Activated CD4-positive, alpha-beta T cell treated with anti-CD3 and anti-CD28 coated beads for 36 hours (primary cell): ENCODE results near the gene UBXN6. TPM values are rescaled to one million over a fixed set of nuclear protein-coding genes. Genes with fewer than 3 reads are reported as not detected.

Experiments
- ATAC-seq: fragments of 200-7000 bp; cut with Tn5 transposase; one replicate; pipeline ENCODE4 v1.10.0; 2021; ENCODE audit warnings: mild to moderate bottlenecking, moderate library complexity
- CTCF ChIA-PET: fragments of 350-600 bp; sonication (Branson Sonifier 250); formaldehyde crosslinking; loops from one replicate; lab custom pipeline; 2021; ENCODE audit warnings: antibody characterized with exemption; lab: Charles Lee
- POLR2A ChIA-PET: fragments of 350-600 bp; sonication (Branson Sonifier 250); formaldehyde crosslinking; loops from one replicate; lab custom pipeline; 2021; ENCODE audit warnings: antibody characterized with exemption, inconsistent platforms; lab: Charles Lee
- DNase-seq: peaks from one replicate; pipeline ENCODE4 v3.0.0-alpha.2; 2020
- H3K27ac Mint-ChIP-seq: one replicate; pipeline ENCODE4 v1.8.0; 2021; ENCODE audit warnings: mixed read lengths
- H3K27me3 Mint-ChIP-seq: one replicate; pipeline ENCODE4 v1.8.0; 2021; ENCODE audit warnings: mixed read lengths
- H3K36me3 Mint-ChIP-seq: one replicate; pipeline ENCODE4 v1.8.0; 2021; ENCODE audit warnings: low read depth, mixed read lengths
- H3K4me1 Mint-ChIP-seq: one replicate; pipeline ENCODE4 v1.8.0; 2021; ENCODE audit warnings: mixed read lengths
- H3K4me3 Mint-ChIP-seq: one replicate; pipeline ENCODE4 v1.8.0; 2021; ENCODE audit warnings: mild to moderate bottlenecking, moderate library complexity, mixed read lengths
- H3K9me3 Mint-ChIP-seq: one replicate; pipeline ENCODE4 v1.8.0; 2021; ENCODE audit warnings: low read depth, mixed read lengths
- intact Hi-C, 2 experiments: fragments of 100-400 bp; cut with DNase I in 1 of 2; cut with micrococcal nuclease in 1 of 2; formaldehyde crosslinking; loops; one replicate each; pipeline versions ENCODE4 v1.14.2 to v1.15.1; 2022 to 2024; cut with DNase I, micrococcal nuclease
- total RNA-seq, 2 experiments: library from RNA; stranded (reverse); gene quantifications; one replicate each; pipeline ENCODE4 v1.2.3, GENCODE V29; 2021

Gene UBXN6, protein sequence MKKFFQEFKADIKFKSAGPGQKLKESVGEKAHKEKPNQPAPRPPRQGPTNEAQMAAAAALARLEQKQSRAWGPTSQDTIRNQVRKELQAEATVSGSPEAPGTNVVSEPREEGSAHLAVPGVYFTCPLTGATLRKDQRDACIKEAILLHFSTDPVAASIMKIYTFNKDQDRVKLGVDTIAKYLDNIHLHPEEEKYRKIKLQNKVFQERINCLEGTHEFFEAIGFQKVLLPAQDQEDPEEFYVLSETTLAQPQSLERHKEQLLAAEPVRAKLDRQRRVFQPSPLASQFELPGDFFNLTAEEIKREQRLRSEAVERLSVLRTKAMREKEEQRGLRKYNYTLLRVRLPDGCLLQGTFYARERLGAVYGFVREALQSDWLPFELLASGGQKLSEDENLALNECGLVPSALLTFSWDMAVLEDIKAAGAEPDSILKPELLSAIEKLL
- 10 to 100 TPM; 32.9 to 38.4 TPM for total RNA-seq

DNA sequence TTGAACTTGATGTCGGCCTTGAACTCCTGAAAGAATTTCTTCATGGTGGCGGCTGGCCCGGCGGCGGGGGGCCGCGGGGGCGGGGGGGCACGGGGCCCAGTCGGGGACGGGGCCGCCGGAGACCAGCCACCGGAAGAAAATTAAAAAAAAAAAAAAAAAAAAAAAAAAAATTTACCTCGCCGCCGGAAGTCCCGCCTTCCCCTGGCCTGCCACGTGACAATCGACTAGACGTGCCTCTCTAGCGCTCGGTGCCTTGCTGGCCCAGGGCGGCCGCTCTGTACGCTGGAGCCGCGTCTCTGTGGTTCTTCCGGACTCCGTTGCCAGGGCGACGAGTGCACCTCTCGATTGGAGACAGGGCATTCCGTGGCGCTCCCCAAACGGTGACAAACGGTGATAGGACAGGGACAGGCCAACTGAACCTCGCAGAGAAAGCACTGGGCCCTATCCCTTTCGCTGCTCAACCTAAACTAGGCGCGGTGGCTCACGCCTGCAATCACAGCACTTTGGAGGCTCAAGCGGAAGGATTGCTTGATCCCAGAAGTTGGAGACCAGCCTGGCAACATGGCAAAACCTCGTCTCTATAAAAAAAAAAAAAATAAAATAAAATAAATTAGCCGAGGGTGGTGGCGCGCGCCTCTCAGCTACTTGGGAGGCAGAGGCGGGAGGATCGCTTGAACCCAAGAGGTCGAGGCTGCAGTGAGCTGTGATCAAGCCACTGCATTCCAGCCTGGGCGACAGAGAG is at the start of gene UBXN6:
UBXN6 (minus strand) TSS at position 141 of the 742 bp plus-strand sequence; CDS start at position 44, 97 bp downstream.
- DNase-seq, result peak; percentile 99
- ATAC-seq, result peak; percentile 93
- CTCF ChIA-PET, result interaction anchor here (0.6 to 2.3 kb wide), 2 partner anchors 14 to 317 kb away, joined by 4 to 11 read pairs; partner anchors contain the start of gene HDGFL2
- no peaks in the 10 kb centered on the region for H3K36me3 Mint-ChIP-seq
- no peaks in the 10 kb centered on the region for H3K9me3 Mint-ChIP-seq
- peak within 1 kb of the TSS; percentile 86 for H3K4me3 Mint-ChIP-seq
- no peaks in the 10 kb centered on the region for H3K27me3 Mint-ChIP-seq
- H3K4me1 Mint-ChIP-seq, result peaks cover 19% of the 10 kb centered on the region
- POLR2A ChIA-PET, result interaction anchor here (0.6 to 1.0 kb wide), 4 partner anchors 15 to 499 kb away, joined by 3 to 4 read pairs (median 3); no protein-coding TSS in a partner anchor
- peak within 1 kb of the TSS; percentile 86 for H3K27ac Mint-ChIP-seq
- intact Hi-C loops, result loop anchor here (1.0 to 5.0 kb wide), 12 partner anchors 13 to 953 kb away; partner anchors contain the start of genes CHAF1A (in 2 of the 2), DPP9 (in 1 of the 2), FEM1A (in 1 of the 2) and MPND (in 1 of the 2)

DNA sequence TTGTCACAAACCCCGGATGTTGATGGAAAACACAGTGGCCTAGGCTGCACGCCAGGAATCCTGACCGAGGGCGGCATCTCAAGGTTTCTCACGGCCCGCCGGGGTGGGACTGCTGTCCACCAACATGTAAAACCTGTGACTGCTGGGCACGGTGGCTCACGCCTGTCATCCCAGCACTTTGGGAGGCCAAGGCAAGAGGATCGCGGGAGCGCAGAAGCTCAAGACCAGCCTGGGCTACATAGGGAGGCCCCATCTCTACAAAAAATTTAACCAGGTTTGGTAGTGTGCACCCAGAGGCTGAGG is 49.5 kb upstream of the UBXN6 start:
- H3K36me3 Mint-ChIP-seq, result no peaks in the 10 kb centered on the region
- no peak overlapping the region for H3K27ac Mint-ChIP-seq

DNA sequence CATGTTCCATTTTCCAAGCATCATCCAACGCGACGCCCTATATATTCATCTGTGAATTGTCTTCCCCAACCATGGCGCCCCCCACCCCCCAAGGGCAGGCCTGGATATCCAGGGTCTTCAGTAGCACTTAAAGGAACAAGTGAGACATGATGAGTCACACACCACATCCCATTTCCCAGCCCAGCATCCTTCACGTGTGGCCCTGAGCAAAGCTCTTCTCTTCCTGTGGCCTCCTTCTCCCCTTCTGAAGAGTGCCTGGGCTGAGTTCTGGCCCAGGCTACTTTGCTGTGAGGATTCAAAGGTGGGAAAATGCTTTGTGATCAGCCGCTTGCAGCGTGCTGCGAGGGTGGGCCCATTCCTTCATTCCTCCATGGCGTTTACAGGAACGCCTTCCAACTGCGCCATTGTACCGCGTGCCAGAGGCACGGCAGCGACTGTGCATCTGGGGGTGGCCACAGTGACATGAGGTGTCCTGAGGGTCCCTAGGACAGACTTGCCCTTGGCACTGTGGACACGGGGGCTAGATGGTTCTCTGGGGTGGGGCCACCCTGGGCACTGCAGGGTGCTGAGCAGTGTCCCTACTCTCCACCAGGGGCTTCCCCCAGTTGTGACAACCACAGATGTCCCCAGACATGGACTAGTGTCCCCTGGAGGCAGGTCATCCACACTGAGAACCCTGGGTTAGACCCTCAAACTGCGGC is 49.0 kb upstream of the UBXN6 start:
- no peaks in the 10 kb centered on the region for H3K27me3 Mint-ChIP-seq
- no peak overlapping the region for H3K4me3 Mint-ChIP-seq
- CTCF ChIA-PET, result no interaction called here
- intact Hi-C loops, result no loop called here
- H3K4me1 Mint-ChIP-seq, result peaks cover 7% of the 10 kb centered on the region
- POLR2A ChIA-PET, result no interaction called here
- H3K27ac Mint-ChIP-seq, result no peak overlapping the region
- peak; percentile 67 for ATAC-seq
- H3K36me3 Mint-ChIP-seq, result no peaks in the 10 kb centered on the region
- H3K9me3 Mint-ChIP-seq, result no peaks in the 10 kb centered on the region
- DNase-seq, result peak; percentile 29

More for the DNA sequence above, 49.5 kb upstream of the UBXN6 start:
- H3K4me1 Mint-ChIP-seq, result peaks cover 7% of the 10 kb centered on the region
- H3K4me3 Mint-ChIP-seq, result no peak overlapping the region
- ATAC-seq (no peak), DNase-seq (no peak)
- POLR2A ChIA-PET, result no interaction called here
- no peaks in the 10 kb centered on the region for H3K27me3 Mint-ChIP-seq
- CTCF ChIA-PET, result no interaction called here
- no peaks in the 10 kb centered on the region for H3K9me3 Mint-ChIP-seq
- intact Hi-C loops, result no loop called here

DNA sequence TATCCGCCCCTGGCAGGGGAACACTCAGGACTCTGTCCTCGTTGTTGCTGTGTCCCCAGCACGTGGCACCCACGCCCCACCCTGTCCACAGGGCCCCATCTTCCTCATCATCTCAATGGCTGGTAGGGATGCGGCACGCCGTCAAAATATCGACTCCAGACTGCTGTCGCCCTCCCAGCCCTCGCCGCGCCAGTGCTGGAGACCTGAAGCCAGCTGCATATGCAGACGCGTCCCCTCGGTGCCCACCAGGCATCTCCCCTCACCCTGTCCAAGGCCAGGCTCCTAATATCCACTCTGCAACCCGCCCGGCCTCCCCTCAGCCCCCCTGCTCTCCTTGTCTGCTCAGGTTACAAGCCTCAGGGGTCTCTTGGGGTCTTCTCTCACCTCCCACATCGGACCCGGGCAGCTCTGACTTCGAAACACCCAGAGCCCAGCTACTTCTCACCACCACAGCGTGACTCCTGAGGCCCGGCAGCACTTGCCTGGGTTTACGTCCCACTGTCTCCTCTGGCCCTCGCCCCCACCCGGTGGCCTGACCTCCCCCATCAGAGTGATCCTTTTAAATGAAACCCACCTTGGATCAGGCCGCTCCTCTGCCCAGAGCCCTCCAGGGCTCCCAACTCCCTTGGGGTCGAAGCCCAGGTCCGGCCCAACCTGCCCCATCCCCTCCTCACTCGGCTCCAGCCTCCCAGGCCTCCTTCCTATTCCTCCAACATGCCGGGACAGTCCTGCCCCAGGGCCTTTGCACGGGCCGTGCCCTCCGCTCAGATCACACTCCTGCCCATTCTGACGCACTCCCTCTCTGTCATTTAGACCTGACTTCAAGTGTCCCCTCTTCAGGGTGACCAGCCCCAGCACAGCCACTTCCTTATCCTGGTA is 48.2 kb upstream of the UBXN6 start:
- no peak overlapping the region for H3K27ac Mint-ChIP-seq
- no peak overlapping the region for H3K4me3 Mint-ChIP-seq
- H3K36me3 Mint-ChIP-seq, result peaks cover 2% of the 10 kb centered on the region
- H3K9me3 Mint-ChIP-seq, result no peaks in the 10 kb centered on the region
- intact Hi-C loops, result no loop called here
- ATAC-seq, result peak; percentile 22
- CTCF ChIA-PET, result no interaction called here
- POLR2A ChIA-PET, result no interaction called here
- peaks cover 7% of the 10 kb centered on the region for H3K4me1 Mint-ChIP-seq
- no peaks in the 10 kb centered on the region for H3K27me3 Mint-ChIP-seq
- DNase-seq, result no peak

DNA sequence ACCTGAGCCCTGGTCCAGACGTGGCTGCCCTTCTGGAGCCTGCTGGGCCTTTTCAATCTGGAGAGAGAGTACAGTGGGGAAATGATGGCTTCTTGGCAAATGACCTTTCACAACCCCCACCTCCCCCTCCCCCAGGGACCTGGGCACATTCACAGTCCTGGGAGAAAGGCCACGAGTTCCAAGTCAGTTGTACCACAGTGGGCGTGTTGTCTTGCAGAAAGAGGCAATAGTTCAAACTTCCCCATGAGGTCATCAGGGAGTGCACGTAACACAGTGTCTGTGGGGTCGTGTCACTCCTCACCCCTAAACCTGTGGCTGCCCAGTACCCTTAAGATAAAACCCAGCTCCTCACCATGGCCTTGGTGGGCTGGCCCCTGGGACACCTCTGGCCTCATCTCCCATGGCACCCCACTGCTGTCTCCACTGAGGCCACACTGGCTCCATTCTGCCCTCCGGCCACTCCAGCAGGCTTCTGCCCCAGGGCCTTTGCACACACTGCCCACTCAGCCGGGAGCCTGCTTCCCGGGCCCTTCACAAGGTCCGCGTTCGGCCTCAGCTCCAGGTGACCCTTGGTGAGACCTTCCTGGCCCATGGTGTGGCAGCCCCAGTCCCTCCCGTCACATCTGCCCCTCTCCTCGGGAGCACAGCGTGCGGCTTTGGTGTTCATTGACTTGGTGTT is 47.4 kb upstream of the UBXN6 start:
- H3K27ac Mint-ChIP-seq, result no peak overlapping the region
- no peak for ATAC-seq
- POLR2A ChIA-PET, result no interaction called here

DNA sequence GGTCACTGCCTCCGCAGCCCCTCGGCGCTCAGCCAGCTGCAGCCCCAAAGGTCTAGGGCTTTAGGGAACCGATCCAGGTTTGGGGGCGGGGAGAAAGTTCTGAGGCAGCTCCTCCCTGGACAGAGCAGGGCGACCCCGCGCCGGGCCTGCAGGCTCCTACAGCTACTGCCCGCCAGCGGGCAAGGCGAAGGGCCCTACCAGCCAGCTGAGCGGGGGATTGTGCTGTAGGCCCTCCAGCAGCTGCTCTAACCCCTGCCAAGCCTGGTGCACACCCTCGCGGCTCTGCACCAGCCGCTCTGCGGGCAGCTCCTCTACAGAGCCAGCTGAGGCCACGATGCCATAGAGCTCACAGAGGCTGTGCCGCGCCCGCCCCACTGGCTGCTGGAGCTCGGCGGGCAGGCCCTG is 46.7 kb upstream of the UBXN6 start:
- Mint-ChIP-seq H3K9me3 (no peaks in the 10 kb centered on the region), H3K27me3 (no peaks in the 10 kb centered on the region), H3K27ac (no peak overlapping the region), H3K4me3 (no peak overlapping the region), H3K36me3 (peaks cover 3% of the 10 kb centered on the region), H3K4me1 (peaks cover 7% of the 10 kb centered on the region)
- POLR2A ChIA-PET, result no interaction called here
- CTCF ChIA-PET, result no interaction called here
- DNase-seq, result no peak
- intact Hi-C loops, result no loop called here
- ATAC-seq, result no peak

More for the DNA sequence above, 47.4 kb upstream of the UBXN6 start:
- CTCF ChIA-PET, result no interaction called here
- H3K27me3 Mint-ChIP-seq, result no peaks in the 10 kb centered on the region
- H3K36me3 Mint-ChIP-seq, result peaks cover 3% of the 10 kb centered on the region
- no peak for DNase-seq
- H3K9me3 Mint-ChIP-seq, result no peaks in the 10 kb centered on the region
- no peak overlapping the region for H3K4me3 Mint-ChIP-seq
- intact Hi-C loops, result no loop called here
- peaks cover 7% of the 10 kb centered on the region for H3K4me1 Mint-ChIP-seq

DNA sequence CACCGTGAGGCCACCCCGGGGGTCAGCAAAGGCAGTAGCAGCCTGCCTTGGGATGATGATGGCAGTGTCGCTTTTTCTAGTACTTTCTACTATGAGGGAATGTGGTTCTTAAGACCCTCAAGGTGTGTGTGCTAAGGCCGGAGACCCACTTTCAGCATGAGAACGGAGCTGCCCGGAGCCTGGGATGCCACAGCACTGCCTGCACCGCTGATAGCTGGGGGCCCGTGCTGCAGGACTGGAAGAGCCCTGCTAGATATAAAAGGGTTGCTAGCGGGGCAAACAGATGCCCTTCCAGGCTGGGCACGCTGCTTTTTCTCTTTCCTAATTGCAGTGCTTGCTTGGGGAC is 46.2 kb upstream of the UBXN6 start:
- CTCF ChIA-PET, result no interaction called here

DNA sequence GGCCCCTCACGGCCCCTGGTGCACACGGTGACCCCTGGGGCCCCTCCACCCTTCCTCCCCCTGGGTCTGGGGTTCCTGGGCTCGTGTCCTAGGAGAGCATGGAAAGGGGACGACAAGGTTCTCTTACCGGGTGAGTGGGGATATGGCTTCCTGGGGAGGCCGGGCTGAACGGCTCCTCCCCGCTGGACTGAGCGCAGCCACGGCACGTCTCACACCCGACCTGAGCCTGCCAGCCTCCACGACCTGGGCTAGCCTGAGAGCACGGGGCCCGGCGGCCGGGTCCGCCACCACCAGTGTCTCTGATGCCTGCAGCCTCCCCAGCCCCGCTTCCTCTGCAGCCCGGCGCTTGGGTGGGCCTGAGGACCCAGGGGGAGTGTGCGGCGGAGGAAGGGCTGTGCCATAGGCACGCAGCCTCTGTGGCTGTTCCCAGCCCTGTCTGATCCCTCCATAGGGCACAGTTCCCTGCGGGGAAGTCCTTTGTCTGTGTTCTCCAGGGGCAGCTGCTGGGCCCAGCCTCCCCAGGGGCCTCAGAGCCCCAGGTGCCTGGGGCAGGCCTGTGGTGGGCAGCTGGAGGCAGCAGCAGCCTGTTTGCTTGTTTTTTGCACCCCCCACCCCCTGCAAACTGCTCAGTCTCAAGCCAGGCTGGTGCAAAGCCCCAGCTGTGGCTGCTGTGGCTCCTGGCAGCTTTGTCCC is 45.7 kb upstream of the UBXN6 start:
- Mint-ChIP-seq H3K4me3 (no peak overlapping the region), H3K9me3 (no peaks in the 10 kb centered on the region), H3K4me1 (peaks cover 7% of the 10 kb centered on the region), H3K27ac (no peak overlapping the region), H3K36me3 (peaks cover 3% of the 10 kb centered on the region), H3K27me3 (no peaks in the 10 kb centered on the region)
- no peak for DNase-seq
- no peak for ATAC-seq
- POLR2A ChIA-PET, result no interaction called here
- CTCF ChIA-PET, result interaction anchor here (0.6 kb wide), 1 partner anchor 64 kb away, joined by 3 read pairs; no protein-coding TSS in a partner anchor
- intact Hi-C loops, result no loop called here

More for the DNA sequence above, 46.2 kb upstream of the UBXN6 start:
- Mint-ChIP-seq H3K27ac (no peak overlapping the region), H3K9me3 (no peaks in the 10 kb centered on the region), H3K27me3 (no peaks in the 10 kb centered on the region), H3K4me1 (peaks cover 7% of the 10 kb centered on the region), H3K36me3 (peaks cover 3% of the 10 kb centered on the region), H3K4me3 (no peak overlapping the region)
- intact Hi-C loops, result no loop called here
- POLR2A ChIA-PET, result no interaction called here
- DNase-seq (no peak), ATAC-seq (no peak)

DNA sequence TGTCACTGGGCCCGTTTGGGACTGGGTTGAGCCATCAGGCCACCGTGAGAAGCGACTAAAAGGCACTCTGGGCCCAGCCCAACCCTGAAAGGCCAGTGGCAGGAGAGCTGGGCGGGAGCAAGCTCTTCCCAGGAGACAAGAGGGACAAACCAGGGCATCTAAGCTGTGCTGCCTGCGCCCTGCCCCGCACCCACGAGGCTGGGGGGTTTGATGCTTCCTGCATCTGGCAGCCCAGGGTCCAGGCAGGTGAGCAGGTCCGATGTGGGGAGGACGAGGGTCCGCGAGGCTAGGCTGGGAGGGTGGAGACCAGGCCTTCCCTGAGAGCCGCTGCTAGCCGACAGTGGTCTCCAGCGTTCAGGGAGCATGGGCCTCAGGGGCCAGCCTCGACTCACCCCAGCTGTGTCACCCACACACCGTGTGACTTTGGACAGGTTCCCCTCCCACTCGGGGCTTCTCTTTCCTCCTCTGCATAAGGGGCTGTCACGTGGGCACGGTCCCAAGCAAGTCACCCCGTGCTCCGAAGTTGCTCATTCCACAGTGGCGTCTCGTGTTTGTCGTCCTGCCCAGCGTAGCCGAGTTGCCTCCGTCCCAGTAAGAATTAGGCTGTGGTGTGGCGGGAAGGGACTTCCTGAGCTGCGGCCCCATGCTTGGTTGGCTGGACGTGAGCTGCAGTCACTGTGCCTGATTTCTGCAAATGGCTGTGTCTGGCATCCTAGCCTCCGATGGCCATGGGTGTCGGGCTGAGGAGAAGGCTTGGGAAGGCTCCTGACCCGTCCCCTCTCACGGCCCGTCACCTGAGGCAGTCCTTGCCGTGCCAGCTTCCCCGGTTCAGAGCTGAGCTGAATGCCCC is 44.9 kb upstream of the UBXN6 start:
- intact Hi-C loops, result no loop called here
- no peaks in the 10 kb centered on the region for H3K27me3 Mint-ChIP-seq
- no peak overlapping the region for H3K4me3 Mint-ChIP-seq
- H3K27ac Mint-ChIP-seq, result no peak overlapping the region
- ChIA-PET POLR2A (no interaction called here), CTCF (interaction anchor here (0.6 kb wide), 1 partner anchor 64 kb away, joined by 3 read pairs; no protein-coding TSS in a partner anchor)
- peaks cover 7% of the 10 kb centered on the region for H3K4me1 Mint-ChIP-seq
- ATAC-seq, result no peak
- DNase-seq, result no peak
- H3K36me3 Mint-ChIP-seq, result peaks cover 3% of the 10 kb centered on the region
- H3K9me3 Mint-ChIP-seq, result no peaks in the 10 kb centered on the region
